Measurements from ENCODE around the gene ARL8B. TPM values are rescaled to one million over a fixed set of nuclear protein-coding genes. Genes with fewer than 3 reads are reported as not detected.

Gene ARL8B
- total and polyA plus RNA-seq, 2 of the 8 experiments (the other 6 are each of a cell fraction or from before 2014, with no cell fraction given), result 14.5 to 27.8 TPM

DNA sequence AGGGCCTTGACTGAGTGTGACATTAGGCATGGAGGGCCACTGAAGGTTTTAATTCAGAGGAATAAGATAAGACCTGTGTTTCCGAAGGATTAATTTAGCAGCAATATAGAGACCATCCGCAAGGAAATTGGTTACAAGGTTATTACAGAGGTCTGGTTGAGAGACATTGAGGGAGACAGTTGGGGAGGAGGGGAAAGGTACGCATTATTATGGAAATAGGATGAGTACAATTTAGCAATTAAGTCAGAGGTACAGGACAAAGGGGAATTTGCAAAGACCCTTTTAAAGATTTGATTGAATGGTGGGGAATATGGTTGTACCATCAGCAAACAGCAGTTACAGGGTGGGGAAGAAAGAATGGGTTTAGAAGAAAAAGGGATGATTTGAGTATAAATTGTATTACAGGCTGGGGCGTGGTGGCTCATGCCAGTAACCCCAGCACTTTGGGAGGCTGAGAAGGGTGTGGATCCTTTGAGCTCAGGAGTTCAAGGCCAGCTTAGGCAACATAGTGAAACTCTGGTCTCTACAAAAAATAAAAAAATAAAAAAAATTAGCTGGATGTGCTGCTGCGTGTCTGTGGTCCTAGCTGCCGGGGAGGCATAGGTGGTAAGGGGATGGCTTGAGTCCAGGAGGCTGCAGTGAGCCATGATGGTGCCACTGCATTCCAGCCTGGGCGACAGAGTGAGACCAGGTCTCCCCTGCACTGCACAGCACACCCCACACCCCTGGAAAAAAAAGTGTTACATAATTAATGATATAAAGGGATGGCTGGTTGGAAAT, 11.3 kb downstream of the ARL8B start:
- Histone ChIP-seq H2BK12ac (ENCODE audit: low read depth, low read length) (no peak overlapping the region), H3K56ac (replicated peaks; ENCODE audit: insufficient read length, low read depth, low read length) (no peak overlapping the region), H2AK5ac (ENCODE audit: low read depth, low read length) (no peak overlapping the region), H3K4ac (replicated peaks; ENCODE audit: insufficient read length, low read depth, low read length) (no peak overlapping the region), H3K4me2 (ENCODE audit: insufficient read depth in 1 of 2, low read depth in 2 of 2, low read length in 2 of 2) (peak overlapping the region; percentile 63 to 69), H2BK15ac (ENCODE audit: low read length) (no peak overlapping the region), H2AFZ (ENCODE audit: low read length) (no peak overlapping the region), H4K20me1 (replicated peaks in 1 of 2; ENCODE audit: control insufficient read depth in 1 of 2, insufficient read depth in 2 of 2, low read length in 2 of 2) (peaks cover 0 to 5% of the 10 kb centered on the region in 2 experiments), H2BK120ac (replicated peaks; ENCODE audit: low read depth, low read length) (no peak overlapping the region), H3K27ac (ENCODE audit: low read depth, low read length) (no peak overlapping the region), H3K14ac (ENCODE audit: insufficient read length) (no peak overlapping the region), H4K91ac (replicated peaks; ENCODE audit: insufficient read length, low read length) (no peak overlapping the region), H2BK20ac (ENCODE audit: low read length) (no peak overlapping the region), H3K9me3 (ENCODE audit: insufficient read depth in 2 of 2, low read depth in 1 of 2, low read length in 1 of 2) (no peaks in the 10 kb centered on the region), H3K79me2 (ENCODE audit: control insufficient read depth in 1 of 2, insufficient read depth in 2 of 2, low read length in 2 of 2) (peaks cover 0 to 91% of the 10 kb centered on the region in 2 experiments; a peak in 3 of 4 replicates), H3K18ac (ENCODE audit: extremely low read depth, low read length) (no peak overlapping the region), H3K9ac (replicated peaks in 1 of 4; ENCODE audit: extremely low read depth in 1 of 4, low read depth in 3 of 4, low read length in 3 of 4) (no peak overlapping the region), H3K23ac (ENCODE audit: insufficient read length) (no peak overlapping the region), H3K23me2 (ENCODE audit: low read depth, low read length) (no peaks in the 10 kb centered on the region), H3K79me1 (ENCODE audit: low read depth, low read length) (peaks cover 13% of the 10 kb centered on the region), H3K36me3 (ENCODE audit: control insufficient read depth in 2 of 4, insufficient read depth in 4 of 4, low read length in 3 of 4) (no peaks in the 10 kb centered on the region; a peak in 1 of 8 replicates), H3K4me1 (replicated peaks in 1 of 4; ENCODE audit: control insufficient read depth in 3 of 4, insufficient read depth in 4 of 4, low read length in 3 of 4) (peaks cover 4 to 14% (median 11%) of the 10 kb centered on the region in 4 experiments; a peak in 6 of 7 replicates), H3K4me3 (ENCODE audit: extremely low read depth in 1 of 4, insufficient read depth in 2 of 4, low read depth in 3 of 4, low read length in 4 of 4) (peak overlapping the region in 1 of 4 experiments; percentile 23; a peak in 1 of 8 replicates), H4K5ac (ENCODE audit: insufficient read length, low read depth, low read length) (no peak overlapping the region), H2BK5ac (ENCODE audit: low read depth, low read length) (peak overlapping the region; percentile 71; the same call in 1 of the 2 replicates), H3K27me3 (replicated peaks in 1 of 4; ENCODE audit: control insufficient read depth in 3 of 4, extremely low read depth in 1 of 4, insufficient read depth in 3 of 4, low read length in 3 of 4) (no peaks in the 10 kb centered on the region), H4K8ac (ENCODE audit: extremely low read depth, insufficient read depth, low read length) (no peak overlapping the region)
- no peak for FAIRE-seq
- DNase-seq (ENCODE audit: low read depth in 1 of 2, low spot score in 2 of 2), result no peak
- TF ChIP-seq JUN (IDR thresholded peaks at IDR 0.05; ENCODE audit: low read depth, low read length) (no peak), TAF7 (optimal IDR thresholded peaks at IDR 0.05; ENCODE audit: borderline replicate concordance, low read depth, low read length) (no peak), ASH2L (IDR thresholded peaks at IDR 0.05; ENCODE audit: low read length) (no peak), CBX5 (IDR thresholded peaks at IDR 0.05; ENCODE audit: low read depth, low read length) (no peak)
- POLR2A ChIA-PET (ENCODE audit: partially characterized antibody), result interaction anchor here (0.7 to 1.1 kb wide), 3 partner anchors 9 to 55 kb away, joined by 3 read pairs; partner anchors contain the start of gene EDEM1
- WGBS, 2 experiments (ENCODE audit: extremely low coverage in 1 of 2, insufficient coverage in 1 of 2, insufficient read length in 1 of 2, insufficient replicate concordance in 2 of 2, low coverage in 1 of 2, low lambda C conversion rate in 2 of 2, missing lambda C conversion rate in 1 of 2), result 72% methylated on average over 7 of the region's 7 CpGs; no CpG with 5 or more reads in 1 of the 2 experiments
- CTCF ChIA-PET (ENCODE audit: partially characterized antibody), result interaction anchor here (0.7 to 1.4 kb wide), 3 partner anchors 9 to 18 kb away, joined by 3 to 5 read pairs (median 4); no protein-coding TSS in a partner anchor

Data from H1 (cell line).